Pulmonary artery endothelial cell (primary cell): Measurements from ENCODE around the gene DGAT2. TPM values are rescaled to one million over a fixed set of nuclear protein-coding genes. Genes with fewer than 3 reads are reported as not detected.
"Not testable (repeated sequence)": the region's sequence is repeated elsewhere in the genome, so short reads cannot be mapped to it uniquely, and the experiment has no call there.

ENCODE experiments used
- DNase-seq: peaks from one replicate; pipeline ENCODE4 v3.0.0-alpha.2; 2011; ENCODE audit warnings: low read depth, low spot score
- total RNA-seq: library from RNA; depleted of rRNA; stranded (reverse); fragments of >200 nt; gene quantifications from 2 replicates; pipeline ENCODE4 v1.2.3, GENCODE V29; 2014

DGAT2 gene
- total RNA-seq, 1 donor from 2014 or later, result 2.2 TPM

GRCh38 chr11:75754933-75755332 is 13.6 kb upstream of the DGAT2 start:
- DNase-seq, result not testable (repeated sequence)

DNA sequence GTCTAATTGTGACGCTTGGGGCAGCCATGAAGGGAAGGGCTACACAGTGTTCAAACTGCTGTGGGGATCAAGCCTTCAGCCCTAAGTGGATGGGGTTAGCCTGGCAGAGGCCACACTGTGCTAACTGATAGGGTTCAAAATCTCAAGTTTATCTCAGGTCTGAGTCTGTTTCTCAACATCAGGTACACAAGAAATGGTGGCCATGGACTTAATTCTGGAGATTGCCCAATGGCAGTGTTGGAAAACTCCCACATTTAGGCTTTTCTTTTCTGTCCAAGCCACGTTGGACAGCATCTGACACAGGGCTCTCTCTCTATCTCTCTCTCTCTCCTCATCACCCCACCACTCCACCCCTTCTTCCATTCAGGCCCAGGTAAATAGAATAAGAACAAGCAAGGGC is 10.9 kb upstream of the DGAT2 start:
- no peak for DNase-seq

- DNase-seq, result no peak
Observed at GRCh38 chr11:75759832-75760231, 8.7 kb upstream of the DGAT2 start.

DNA sequence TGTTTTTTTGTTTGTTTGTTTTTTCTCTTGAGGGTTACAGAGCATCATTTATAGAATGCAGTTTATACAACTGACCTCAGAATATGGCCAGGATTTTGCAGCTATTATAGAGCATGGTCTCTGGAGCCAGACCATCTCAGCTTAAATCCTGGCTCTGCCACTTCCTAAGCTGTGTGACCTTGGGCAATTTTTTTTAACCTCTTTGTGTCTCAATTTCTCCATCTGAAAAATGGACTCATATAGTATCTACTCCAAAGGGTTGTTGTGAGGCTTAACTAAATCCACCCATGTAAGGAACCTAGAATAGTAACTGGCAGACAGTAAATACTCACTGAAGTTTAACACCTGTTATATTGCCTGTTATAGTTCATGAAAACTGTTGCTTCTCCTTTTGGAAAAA is 8.3 kb upstream of the DGAT2 start:
- DNase-seq, result no peak

DNA sequence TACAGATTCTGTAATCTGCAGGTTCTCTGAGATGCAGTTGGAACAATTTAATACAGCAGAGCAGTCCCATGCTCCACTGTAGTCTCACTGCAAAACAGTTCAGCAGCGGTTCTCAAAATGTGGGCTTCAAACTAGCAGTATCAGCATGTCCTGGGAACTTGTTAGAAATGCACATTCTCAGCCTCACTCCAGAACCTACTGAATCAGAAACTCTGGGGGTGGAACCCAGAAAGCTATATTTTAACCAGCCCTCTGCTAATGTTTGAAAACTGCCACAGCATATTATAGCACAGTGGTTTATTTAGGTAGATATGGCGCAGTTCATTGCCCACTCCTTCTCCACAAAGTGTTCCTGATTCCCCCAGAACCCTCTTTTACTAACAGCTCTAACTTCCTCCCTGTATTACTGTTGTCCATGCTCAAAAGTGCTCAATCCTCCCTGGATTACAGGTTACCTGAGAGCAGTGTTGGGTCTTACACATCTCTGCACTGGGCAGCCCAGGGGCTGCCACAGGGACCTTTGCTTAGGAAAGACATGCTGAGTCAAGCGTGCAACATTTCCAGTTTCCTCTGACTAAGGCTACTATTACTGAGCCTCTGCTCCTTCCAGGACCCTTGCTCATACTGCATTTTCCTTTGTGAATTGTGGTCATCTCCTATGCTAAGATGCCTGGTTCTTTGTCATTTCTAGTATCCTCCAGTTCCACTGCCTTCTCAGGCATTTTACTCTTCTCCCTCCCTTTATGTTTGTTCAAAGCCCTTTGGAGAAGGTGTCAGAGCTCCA is 7.7 kb upstream of the DGAT2 start:
- DNase-seq, result no peak

DNA sequence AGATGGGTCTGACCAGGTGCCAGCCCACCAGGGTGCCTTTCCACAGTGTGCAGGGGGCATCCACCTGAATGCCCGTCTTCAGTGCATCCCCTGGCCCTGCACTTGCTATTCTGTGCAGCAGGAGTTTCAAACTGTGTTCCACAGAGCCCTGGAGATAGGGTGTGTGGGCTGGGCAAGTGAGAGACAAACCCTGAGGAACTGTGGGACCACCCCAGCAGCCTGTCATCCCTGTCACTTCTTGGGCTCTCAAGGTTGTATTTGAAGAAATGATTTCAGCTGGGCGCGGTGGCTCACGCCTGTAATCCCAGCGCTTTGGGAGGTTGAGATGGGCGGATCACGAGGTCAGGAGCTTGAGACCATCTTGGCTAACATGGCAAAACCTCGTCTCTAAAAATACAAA is 6.4 kb upstream of the DGAT2 start:
- DNase-seq, result no peak

DNA sequence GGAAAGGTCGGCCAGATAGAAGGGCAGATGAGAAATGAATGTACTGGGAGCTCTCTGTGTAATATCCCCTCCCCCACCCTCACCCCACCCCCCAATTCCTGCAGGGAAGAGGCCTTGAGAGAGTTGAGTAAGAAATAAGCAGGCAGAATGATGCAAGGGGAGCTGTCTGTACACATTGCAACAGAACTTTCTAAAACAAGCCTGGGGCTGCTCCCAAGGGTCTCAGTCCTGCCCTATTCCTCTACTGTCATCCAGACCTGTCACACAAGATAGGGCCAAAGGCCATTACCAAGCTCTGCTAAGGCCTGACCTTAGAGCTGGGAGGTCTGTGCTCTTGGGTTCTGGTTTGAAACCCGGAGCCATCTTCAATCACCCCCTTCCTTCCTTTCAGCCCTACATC is 5.7 kb upstream of the DGAT2 start:
- DNase-seq, result no peak

DNA sequence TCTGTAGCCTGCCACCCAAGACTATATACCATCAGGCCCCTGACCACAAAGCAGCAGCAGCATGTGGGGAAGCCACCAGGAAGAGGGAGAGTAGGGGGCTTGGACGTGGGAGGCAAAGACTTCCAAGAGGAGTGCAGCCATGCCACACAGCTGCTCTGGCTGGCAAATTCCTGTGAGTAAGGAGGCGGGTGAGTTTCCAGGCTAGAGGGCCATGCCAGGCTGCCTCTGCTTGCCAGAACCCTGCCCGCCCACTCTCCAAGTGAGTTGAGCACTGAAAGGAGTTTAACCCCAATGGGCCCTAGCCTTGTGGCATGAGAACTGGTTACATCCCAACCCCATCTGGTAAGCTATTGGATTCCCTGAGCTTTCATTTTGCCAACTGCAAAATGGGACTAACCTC is 4.7 kb upstream of the DGAT2 start:
- no peak for DNase-seq

GRCh38 chr11:75765116-75765515 is 3.5 kb upstream of the DGAT2 start:
- no peak for DNase-seq

- no peak for DNase-seq
Observed at GRCh38 chr11:75766443-75767227, 1.9 kb upstream of the DGAT2 start.

GRCh38 chr11:75767228-75767572 is 1.4 kb upstream of the DGAT2 start:
- DNase-seq, result no peak

GRCh38 chr11:75767793-75768111 is 826 bp upstream of the DGAT2 start:
- no peak for DNase-seq

GRCh38 chr11:75768909-75769771 is 562 bp downstream of the DGAT2 start:
- no peak for DNase-seq

- no peak for DNase-seq
Observed at GRCh38 chr11:75770102-75770501, 1.5 kb downstream of the DGAT2 start.

DNA sequence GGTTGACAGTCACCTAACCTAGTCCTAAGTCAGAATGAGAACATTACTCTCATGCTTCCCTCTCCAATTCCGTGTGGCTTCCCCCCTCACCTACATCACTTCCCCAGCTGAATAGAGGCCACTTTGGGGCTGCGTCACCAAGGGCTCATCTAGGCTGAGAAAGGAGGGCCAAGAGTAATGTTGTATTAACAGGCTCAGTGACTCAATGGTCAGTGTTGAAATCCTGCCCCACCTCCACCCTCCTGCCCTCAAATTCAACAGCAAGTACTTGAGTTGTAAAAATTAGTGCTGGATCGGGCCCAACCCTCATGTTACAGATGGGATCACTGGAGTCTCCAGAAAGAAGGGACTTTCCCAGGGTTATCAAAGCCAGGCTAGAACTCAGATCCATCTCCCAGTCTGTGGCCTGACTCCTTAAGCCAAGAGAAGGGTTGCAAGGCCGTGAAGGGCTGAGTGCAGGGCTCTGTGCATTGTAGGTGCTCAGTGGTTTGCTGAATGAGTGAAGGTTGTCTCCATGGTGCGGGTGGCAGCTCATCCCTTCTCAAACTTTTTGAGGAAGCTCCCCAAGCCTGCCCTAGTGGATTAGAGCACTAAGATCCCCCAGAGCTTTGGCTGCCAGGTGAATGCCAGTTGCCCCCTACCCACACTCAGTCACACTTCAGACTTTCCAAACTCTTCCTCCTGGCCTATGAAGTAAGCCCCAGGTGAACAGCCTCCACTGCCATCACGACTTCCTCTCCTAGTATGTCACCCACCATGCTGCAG is 3.2 kb downstream of the DGAT2 start:
- no peak for DNase-seq

DNA sequence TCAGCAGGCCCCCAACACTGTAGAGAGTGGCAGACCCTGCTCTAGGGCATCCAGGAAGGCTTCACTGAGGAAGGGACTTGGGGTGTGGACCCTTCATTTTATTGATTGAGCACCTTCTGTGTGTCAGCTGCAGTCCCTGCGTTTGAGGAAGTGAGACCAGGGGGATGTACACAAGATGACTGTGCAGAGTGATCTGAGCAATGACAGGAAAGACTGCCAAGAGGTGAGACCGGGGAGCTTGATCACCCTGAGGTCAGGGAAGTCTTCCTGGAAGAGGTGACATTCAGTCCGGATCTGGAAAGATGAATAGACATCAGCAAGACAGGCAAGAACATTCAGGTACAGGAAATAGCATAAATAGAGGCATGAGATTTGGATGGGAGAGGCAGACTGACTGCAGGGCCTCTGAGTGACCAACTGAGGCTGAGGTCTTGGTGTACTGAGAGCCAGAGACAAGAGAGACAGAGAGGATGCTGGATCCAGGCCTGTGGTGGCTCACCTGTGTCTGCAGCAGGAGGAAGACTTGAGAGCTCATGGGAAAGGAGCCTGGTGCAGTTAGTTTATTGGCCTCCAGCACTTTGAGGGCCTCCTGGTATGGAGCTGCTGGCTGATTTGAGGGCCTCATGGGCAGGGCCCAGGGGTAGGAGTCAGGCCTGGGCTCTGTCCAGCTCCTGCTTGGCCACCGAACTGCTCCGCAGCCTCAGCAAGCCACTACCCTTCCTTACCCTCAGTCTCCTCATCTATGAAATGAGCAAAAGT is 5.2 kb downstream of the DGAT2 start:
- no peak for DNase-seq

GRCh38 chr11:75775056-75775455 is 6.5 kb downstream of the DGAT2 start:
- no peak for DNase-seq

- no peak for DNase-seq
Observed at GRCh38 chr11:75776546-75776945, 8.0 kb downstream of the DGAT2 start.

DNA sequence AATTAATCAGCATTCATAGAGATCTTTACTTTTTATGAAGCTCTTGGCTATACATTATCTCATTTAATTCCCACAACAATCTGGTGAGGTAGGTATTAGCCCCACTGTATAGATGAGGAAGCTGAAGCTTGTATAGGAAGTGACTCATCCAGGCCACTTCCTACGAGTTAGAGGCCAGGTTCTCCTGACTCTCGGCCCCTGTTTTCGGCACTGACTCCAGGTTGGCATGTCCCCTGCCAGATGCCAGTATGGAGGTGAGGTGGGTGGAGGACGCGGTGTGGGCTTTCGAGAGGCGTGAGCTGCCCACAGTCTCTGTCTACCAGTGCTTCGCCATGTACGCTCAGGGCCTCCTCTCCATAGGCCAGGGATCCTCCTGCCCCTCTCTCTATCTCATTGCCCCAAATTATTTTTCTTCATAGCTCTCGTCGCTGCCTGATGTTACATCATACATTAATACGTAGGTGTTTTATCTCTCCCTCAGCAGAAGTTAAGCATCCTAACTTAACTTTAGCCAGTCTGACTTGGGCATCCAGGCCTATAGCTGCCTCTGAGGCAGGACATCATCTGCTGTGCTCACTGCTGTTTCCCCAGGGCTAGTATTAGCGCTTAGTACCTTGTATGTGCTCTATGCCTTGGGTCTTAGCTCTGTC is 9.0 kb downstream of the DGAT2 start:
- no peak for DNase-seq

- no peak for DNase-seq
Observed at GRCh38 chr11:75778962-75779361, 10.4 kb downstream of the DGAT2 start.
